ENCODE measurements around the gene RPL31. TPM values are rescaled to one million over a fixed set of nuclear protein-coding genes. Genes with fewer than 3 reads are reported as not detected.

RPL31 gene
- total and polyA plus RNA-seq, 2 donors from 2014 or later: 1,182 to 2,844 TPM

DNA sequence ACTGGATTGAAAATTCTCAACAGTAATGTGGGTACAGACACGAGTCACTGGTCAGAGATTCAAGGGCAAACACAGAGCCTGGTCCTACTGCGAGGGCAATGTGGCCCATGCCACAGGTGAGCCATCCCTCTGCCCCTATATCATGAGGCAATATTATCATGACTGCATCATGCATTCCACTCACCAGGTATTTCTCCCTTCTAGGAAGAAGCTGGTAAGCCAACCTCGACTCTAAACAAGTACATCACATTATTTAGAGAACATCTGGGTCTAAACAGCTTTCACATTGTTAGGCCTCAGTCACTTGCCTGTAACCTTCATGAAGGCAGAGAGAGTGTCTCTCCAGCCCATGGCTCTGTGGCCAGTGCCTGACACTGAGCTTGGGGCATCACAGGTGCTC lies 14.6 kb upstream of the RPL31 start:
- intact Hi-C loops (cut with DNase I): loop anchor here (10.0 kb wide), 1 partner anchor 253 kb away; no protein-coding TSS in a partner anchor

DNA sequence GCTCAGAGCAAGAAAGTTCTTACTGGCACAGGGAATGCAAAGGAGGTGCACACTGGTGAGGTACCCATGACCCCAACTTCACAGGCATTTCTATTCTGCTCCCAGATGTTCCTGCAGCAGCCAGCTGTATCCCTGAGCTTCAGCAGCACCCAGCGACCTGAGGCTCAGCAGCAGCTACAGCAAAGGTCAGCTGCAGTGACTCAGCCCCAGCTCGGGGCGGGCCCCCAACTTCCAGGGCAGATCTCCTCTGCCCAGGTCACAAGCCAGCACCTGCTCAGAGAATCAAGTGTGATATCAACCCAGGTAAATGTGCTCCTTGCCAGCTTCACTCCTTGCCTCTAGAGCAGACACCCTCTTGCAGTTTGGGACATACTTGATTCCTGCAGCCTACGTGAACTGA lies 14.1 kb upstream of the RPL31 start:
- FAIRE-seq: no peak
- TF ChIP-seq, protein P1, sequence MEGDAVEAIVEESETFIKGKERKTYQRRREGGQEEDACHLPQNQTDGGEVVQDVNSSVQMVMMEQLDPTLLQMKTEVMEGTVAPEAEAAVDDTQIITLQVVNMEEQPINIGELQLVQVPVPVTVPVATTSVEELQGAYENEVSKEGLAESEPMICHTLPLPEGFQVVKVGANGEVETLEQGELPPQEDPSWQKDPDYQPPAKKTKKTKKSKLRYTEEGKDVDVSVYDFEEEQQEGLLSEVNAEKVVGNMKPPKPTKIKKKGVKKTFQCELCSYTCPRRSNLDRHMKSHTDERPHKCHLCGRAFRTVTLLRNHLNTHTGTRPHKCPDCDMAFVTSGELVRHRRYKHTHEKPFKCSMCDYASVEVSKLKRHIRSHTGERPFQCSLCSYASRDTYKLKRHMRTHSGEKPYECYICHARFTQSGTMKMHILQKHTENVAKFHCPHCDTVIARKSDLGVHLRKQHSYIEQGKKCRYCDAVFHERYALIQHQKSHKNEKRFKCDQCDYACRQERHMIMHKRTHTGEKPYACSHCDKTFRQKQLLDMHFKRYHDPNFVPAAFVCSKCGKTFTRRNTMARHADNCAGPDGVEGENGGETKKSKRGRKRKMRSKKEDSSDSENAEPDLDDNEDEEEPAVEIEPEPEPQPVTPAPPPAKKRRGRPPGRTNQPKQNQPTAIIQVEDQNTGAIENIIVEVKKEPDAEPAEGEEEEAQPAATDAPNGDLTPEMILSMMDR (IDR thresholded peaks at IDR 0.05; ENCODE audit: borderline replicate concordance, extremely low read depth, insufficient read depth): no peak
- H3K9me3 ChIP-seq (ENCODE audit: control insufficient read depth in 2 of 3, insufficient read depth in 1 of 3, low read length in 3 of 3): no peaks in the 10 kb centered on the region
- no peaks in the 10 kb centered on the region for H3K4me1 ChIP-seq (ENCODE audit: control insufficient read depth in 2 of 3, insufficient read depth in 2 of 3, low read depth in 1 of 3, low read length in 3 of 3)
- peaks cover 0 to 5% (median 0%) of the 10 kb centered on the region in 3 donors for H3K36me3 ChIP-seq (ENCODE audit: control insufficient read depth in 2 of 3, insufficient read depth in 3 of 3, low read length in 3 of 3)
- intact Hi-C loops (cut with DNase I): loop anchor here (10.0 kb wide), 1 partner anchor 253 kb away; no protein-coding TSS in a partner anchor
- DNase-seq: no peak
- no peak overlapping the region for H3K4me3 ChIP-seq (ENCODE audit: low read length in 3 of 3)
- no peak overlapping the region for H3K27ac ChIP-seq (ENCODE audit: low read depth in 2 of 2, low read length in 2 of 2)
- H3K27me3 ChIP-seq (ENCODE audit: control insufficient read depth, insufficient read depth, low read length): no peaks in the 10 kb centered on the region
- no peak overlapping the region for H3K9ac ChIP-seq (ENCODE audit: low read length in 3 of 3)

More for the DNA sequence above, 14.6 kb upstream of the RPL31 start:
- Histone ChIP-seq H3K9ac (ENCODE audit: low read length in 3 of 3) (no peak overlapping the region), H3K9me3 (ENCODE audit: control insufficient read depth in 2 of 3, insufficient read depth in 1 of 3, low read length in 3 of 3) (no peaks in the 10 kb centered on the region), H3K27ac (ENCODE audit: low read depth in 2 of 2, low read length in 2 of 2) (no peak overlapping the region), H3K4me1 (ENCODE audit: control insufficient read depth in 2 of 3, insufficient read depth in 2 of 3, low read depth in 1 of 3, low read length in 3 of 3) (no peaks in the 10 kb centered on the region), H3K4me3 (ENCODE audit: low read length in 3 of 3) (no peak overlapping the region), H3K36me3 (ENCODE audit: control insufficient read depth in 2 of 3, insufficient read depth in 3 of 3, low read length in 3 of 3) (peaks cover 0 to 5% (median under 1%) of the 10 kb centered on the region in 3 donors), H3K27me3 (ENCODE audit: control insufficient read depth, insufficient read depth, low read length) (no peaks in the 10 kb centered on the region)
- no peak for DNase-seq
- no peak for FAIRE-seq
- TF ChIP-seq, protein P1 (IDR thresholded peaks at IDR 0.05; ENCODE audit: borderline replicate concordance, extremely low read depth, insufficient read depth): no peak

DNA sequence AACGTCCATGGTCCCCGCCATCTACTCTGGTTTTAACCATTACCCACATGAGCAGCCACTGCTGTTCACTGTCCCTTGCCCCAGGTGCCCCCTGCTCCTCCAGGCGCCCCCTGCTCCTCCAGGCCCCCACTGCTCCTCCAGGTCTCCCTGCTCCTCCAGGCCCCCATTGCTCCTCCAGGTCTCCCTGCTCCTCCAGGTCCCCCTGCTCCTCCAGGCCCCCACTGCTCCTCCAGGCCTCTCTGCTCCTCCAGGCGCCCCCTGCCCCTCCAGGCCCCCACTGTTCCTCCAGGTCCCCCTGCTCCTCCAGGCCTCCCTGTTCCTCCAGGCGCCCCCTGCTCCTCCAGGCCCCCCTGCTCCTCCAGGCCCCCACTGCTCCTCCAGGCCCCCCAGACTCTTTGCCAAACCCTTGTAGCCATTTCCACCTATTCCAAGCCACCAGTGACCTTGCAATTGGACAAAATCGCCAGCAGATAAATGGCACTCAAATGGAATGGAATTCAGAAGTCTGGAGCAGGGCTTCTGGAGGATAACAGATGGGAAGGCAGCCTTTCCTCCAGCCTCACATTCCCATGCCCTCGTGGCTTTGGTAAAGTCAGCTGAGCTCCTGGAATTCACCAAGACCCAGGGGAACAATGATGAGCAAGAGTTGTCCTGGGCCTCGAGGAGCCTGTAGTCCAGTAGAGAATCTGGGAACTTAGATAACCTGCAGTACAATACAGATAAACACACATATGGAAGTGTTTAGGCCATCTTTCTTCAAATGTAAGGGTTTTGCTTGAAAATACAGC lies 13.3 kb upstream of the RPL31 start:
- no peak overlapping the region for H3K27ac ChIP-seq (ENCODE audit: low read depth in 2 of 2, low read length in 2 of 2)
- TF ChIP-seq, protein P1 (IDR thresholded peaks at IDR 0.05; ENCODE audit: borderline replicate concordance, extremely low read depth, insufficient read depth): no peak
- H3K36me3 ChIP-seq (ENCODE audit: control insufficient read depth in 2 of 3, insufficient read depth in 3 of 3, low read length in 3 of 3): peaks cover 0 to 5% (median 0%) of the 10 kb centered on the region in 3 donors
- intact Hi-C loops (cut with DNase I): loop anchor here (10.0 kb wide), 1 partner anchor 254 kb away; no protein-coding TSS in a partner anchor
- FAIRE-seq (no peak), DNase-seq (no peak)
- H3K27me3 ChIP-seq (ENCODE audit: control insufficient read depth, insufficient read depth, low read length): no peaks in the 10 kb centered on the region
- no peaks in the 10 kb centered on the region for H3K4me1 ChIP-seq (ENCODE audit: control insufficient read depth in 2 of 3, insufficient read depth in 2 of 3, low read depth in 1 of 3, low read length in 3 of 3)
- H3K9ac ChIP-seq (ENCODE audit: low read length in 3 of 3): no peak overlapping the region
- no peak overlapping the region for H3K4me3 ChIP-seq (ENCODE audit: low read length in 3 of 3)
- no peaks in the 10 kb centered on the region for H3K9me3 ChIP-seq (ENCODE audit: control insufficient read depth in 2 of 3, insufficient read depth in 1 of 3, low read length in 3 of 3)

All from kidney (tissue), 14 donors.